Subcutaneous abdominal adipose tissue (tissue), 5 donors: ENCODE data around the gene DMD.

Source experiments
- H3K27ac ChIP-seq: one replicate; pipeline ENCODE4 v1.7.0; 2013; ENCODE audit warnings: low read depth, mild to moderate bottlenecking, inconsistent platforms, low read length, moderate library complexity
- H3K27me3 ChIP-seq, 5 donors: one replicate each; pipeline ENCODE4 v1.7.0; 2013; ENCODE audit warnings: low read length in 5 of 5, inconsistent platforms in 1 of 5; ENCODE audit not compliant: control insufficient read depth in 5 of 5, insufficient read depth in 4 of 5
- H3K36me3 ChIP-seq, 5 donors: one replicate each; pipeline ENCODE4 v1.7.0; 2013; ENCODE audit warnings: low read length in 5 of 5; ENCODE audit not compliant: control insufficient read depth in 5 of 5, insufficient read depth in 5 of 5
- H3K4me1 ChIP-seq, 5 donors: one replicate each; pipeline ENCODE4 v1.7.0; 2013; ENCODE audit warnings: low read length in 5 of 5, mild to moderate bottlenecking in 3 of 5, moderate library complexity in 1 of 5; ENCODE audit not compliant: control insufficient read depth in 5 of 5, insufficient read depth in 5 of 5
- H3K4me3 ChIP-seq, 5 donors: one replicate each; pipeline ENCODE4 v1.7.0; 2013; ENCODE audit warnings: low read length in 5 of 5, low read depth in 1 of 5
- H3K9ac ChIP-seq, 5 donors: one replicate each; pipeline ENCODE4 v1.7.0; 2013; ENCODE audit warnings: low read length in 5 of 5, mild to moderate bottlenecking in 4 of 5, moderate library complexity in 3 of 5
- H3K9me3 ChIP-seq, 5 donors: one replicate each; pipeline ENCODE4 v1.7.0; 2013; ENCODE audit warnings: low read length in 5 of 5; ENCODE audit not compliant: control insufficient read depth in 5 of 5
- donor health status: healthy.
- donor health status: healthy.
- donor health status: healthy.
- donor health status: healthy.
- donor health status: healthy.

The DMD gene

DNA sequence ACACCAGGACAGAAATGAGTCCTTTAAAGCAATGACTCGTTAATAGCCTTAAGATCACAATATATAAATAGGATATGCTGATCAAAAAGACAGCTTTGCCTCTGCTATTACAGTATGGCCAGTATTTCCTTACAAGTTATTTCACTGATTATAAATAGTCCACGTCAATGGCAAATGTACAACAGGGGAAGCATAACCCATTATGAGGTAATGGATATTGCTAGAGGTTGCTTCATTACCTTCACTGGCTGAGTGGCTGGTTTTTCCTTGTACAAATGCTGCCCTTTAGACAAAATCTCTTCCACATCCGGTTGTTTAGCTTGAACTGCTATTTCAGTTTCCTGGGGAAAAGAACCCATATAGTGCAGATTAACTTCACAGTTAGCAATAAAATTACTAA lies 1374.9 kb downstream of the DMD start:
- H3K4me3 ChIP-seq, result no peak overlapping the region
- no peaks in the 10 kb centered on the region for H3K4me1 ChIP-seq
- H3K36me3 ChIP-seq, result no peaks in the 10 kb centered on the region
- no peak overlapping the region for H3K9ac ChIP-seq
- H3K27ac ChIP-seq, result no peak overlapping the region
- H3K27me3 ChIP-seq, result no peaks in the 10 kb centered on the region
- no peaks in the 10 kb centered on the region for H3K9me3 ChIP-seq

- H3K27me3 ChIP-seq, result no peaks in the 10 kb centered on the region
- H3K36me3 ChIP-seq, result no peaks in the 10 kb centered on the region
- H3K27ac ChIP-seq, result no peak overlapping the region
- H3K4me1 ChIP-seq, result no peaks in the 10 kb centered on the region
- no peak overlapping the region for H3K4me3 ChIP-seq
- no peak overlapping the region for H3K9ac ChIP-seq
- peaks cover 0 to 5% (median 0%) of the 10 kb centered on the region in 5 donors for H3K9me3 ChIP-seq
Observed at GRCh38 chrX:31832263-31832662, 1379.1 kb downstream of the DMD start.

DNA sequence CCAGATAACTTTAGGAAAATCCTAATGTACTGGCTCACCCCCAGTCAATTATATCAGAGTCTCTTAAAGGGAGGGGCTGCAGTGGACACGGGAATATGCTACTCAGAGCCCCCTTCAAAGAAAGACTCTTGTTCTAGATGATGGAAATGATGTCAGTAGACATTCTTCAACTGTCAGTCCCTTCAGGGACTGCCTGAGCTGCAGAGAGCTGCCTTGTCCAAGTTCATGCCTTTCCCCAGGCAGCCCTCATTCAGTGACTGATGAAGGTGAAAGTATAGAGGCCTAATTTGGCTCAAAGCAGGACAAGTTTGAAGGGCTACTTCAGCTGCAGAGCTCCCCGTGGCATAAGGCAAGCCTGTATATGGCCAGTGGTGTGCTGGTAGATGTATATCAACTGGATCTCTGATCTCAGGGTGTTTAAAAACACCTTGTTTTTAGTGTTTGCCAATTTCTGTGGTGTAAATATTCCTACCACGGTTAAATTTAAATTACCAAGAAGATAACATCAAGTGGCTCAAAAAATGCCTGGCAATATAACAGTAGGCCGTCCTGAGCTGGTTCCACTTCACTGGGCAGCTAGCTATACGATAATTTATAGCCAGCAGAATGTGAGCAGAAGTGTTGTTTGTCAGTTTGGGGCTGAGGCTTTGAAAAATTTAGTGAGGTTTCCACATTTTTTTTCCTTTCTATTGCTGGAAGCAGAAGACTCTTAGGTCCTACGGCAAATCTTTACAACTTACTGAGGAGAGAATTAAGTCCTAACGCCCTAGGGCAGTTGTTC lies 1390.7 kb downstream of the DMD start:
- Histone ChIP-seq H3K36me3 (no peaks in the 10 kb centered on the region), H3K27me3 (no peaks in the 10 kb centered on the region), H3K9ac (no peak overlapping the region), H3K4me1 (no peaks in the 10 kb centered on the region), H3K4me3 (no peak overlapping the region), H3K9me3 (no peaks in the 10 kb centered on the region), H3K27ac (no peak overlapping the region)

DNA sequence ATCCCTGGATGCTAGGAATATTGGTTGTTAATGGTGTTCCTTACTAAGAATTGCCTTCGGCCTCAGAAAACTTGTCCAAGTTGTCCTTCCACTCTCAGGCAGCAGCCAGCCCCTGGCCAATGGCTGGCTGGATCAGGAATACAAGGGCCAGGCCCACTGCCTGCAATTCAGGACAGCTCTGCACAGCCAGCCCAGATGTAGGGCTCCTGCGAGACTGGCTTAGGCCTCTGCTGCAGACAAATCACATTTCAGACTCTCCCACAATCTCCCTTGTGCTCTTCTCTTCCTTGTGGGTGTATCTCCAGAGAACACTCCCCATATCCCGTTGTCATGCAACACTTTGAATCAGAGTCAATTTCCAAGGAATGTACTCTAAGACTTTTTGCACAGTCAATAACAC lies 1391.9 kb downstream of the DMD start:
- H3K4me3 ChIP-seq, result no peak overlapping the region
- H3K27ac ChIP-seq, result no peak overlapping the region
- no peaks in the 10 kb centered on the region for H3K36me3 ChIP-seq
- peaks cover 0 to 2% (median 0%) of the 10 kb centered on the region in 5 donors for H3K27me3 ChIP-seq
- no peaks in the 10 kb centered on the region for H3K4me1 ChIP-seq
- no peaks in the 10 kb centered on the region for H3K9me3 ChIP-seq
- no peak overlapping the region for H3K9ac ChIP-seq

DNA sequence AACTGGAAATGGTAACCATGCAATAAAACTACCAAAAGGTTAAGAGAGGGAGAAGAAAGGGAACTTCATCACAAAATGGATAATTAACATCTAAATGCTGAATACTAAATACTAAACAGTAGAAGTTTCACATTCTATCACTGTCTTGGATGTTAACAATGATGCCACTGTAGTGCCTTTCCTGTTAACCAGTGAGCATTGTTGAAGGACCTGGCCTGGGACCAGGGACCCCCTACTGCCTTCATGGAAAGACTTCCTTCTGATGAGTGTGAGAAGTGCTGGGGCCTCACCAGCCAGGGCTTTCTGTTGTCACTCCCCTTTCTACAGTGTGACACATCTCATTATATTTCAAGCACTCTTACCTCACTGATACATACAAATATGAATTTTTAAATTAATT lies 1400.2 kb downstream of the DMD start:
- Histone ChIP-seq H3K4me3 (no peak overlapping the region), H3K9me3 (no peaks in the 10 kb centered on the region), H3K4me1 (peaks cover 0 to 3% (median 0%) of the 10 kb centered on the region in 5 donors), H3K9ac (no peak overlapping the region), H3K27ac (no peak overlapping the region), H3K36me3 (no peaks in the 10 kb centered on the region), H3K27me3 (peaks cover 0 to 2% (median 0%) of the 10 kb centered on the region in 5 donors)

- Histone ChIP-seq H3K36me3 (no peaks in the 10 kb centered on the region), H3K4me3 (no peak overlapping the region), H3K4me1 (peaks cover 0 to 3% (median 0%) of the 10 kb centered on the region in 5 donors), H3K9ac (no peak overlapping the region), H3K27me3 (peaks cover 0 to 2% (median 0%) of the 10 kb centered on the region in 5 donors), H3K27ac (no peak overlapping the region), H3K9me3 (no peaks in the 10 kb centered on the region)
Observed at GRCh38 chrX:31808357-31808756, 1403.0 kb downstream of the DMD start.

DNA sequence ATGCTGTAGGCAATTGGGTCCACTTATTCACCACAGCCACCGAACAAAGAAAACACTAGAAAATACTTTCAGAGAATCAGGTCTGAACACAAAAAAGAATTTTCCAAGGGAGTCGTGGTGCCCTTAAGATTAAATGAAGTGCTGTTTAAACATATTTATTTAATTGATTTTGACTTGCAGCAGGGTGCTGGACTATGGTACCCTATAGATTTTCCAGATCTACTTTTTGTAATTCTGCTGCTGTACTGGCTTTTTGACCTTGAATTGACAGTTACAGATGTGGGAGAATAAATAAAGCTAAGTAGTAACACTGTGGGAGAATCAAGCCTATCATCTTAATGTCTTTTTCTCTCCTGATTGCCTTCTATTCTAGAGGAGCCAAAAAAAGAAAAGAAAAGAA lies 1404.2 kb downstream of the DMD start:
- H3K4me1 ChIP-seq, result peaks cover 0 to 3% (median 0%) of the 10 kb centered on the region in 5 donors
- H3K27ac ChIP-seq, result no peak overlapping the region
- no peak overlapping the region for H3K9ac ChIP-seq
- no peaks in the 10 kb centered on the region for H3K9me3 ChIP-seq
- no peak overlapping the region for H3K4me3 ChIP-seq
- H3K27me3 ChIP-seq, result peaks cover 0 to 2% (median 0%) of the 10 kb centered on the region in 5 donors
- H3K36me3 ChIP-seq, result no peaks in the 10 kb centered on the region

- Histone ChIP-seq H3K27ac (no peak overlapping the region), H3K4me3 (no peak overlapping the region)
Observed at GRCh38 chrX:31805781-31806180, 1405.6 kb downstream of the DMD start.

GRCh38 chrX:31800219-31800618 lies 1411.1 kb downstream of the DMD start:
- Histone ChIP-seq H3K4me1 (no peaks in the 10 kb centered on the region), H3K27me3 (no peaks in the 10 kb centered on the region), H3K27ac (no peak overlapping the region), H3K9ac (no peak overlapping the region), H3K36me3 (no peaks in the 10 kb centered on the region), H3K4me3 (no peak overlapping the region), H3K9me3 (no peaks in the 10 kb centered on the region)

More at GRCh38 chrX:31805781-31806180, 1405.6 kb downstream of the DMD start:
- H3K9ac ChIP-seq, result no peak overlapping the region
- H3K9me3 ChIP-seq, result no peaks in the 10 kb centered on the region
- H3K4me1 ChIP-seq, result peaks cover 0 to 3% (median 0%) of the 10 kb centered on the region in 5 donors
- H3K27me3 ChIP-seq, result peaks cover 0 to 2% (median 0%) of the 10 kb centered on the region in 5 donors
- H3K36me3 ChIP-seq, result no peaks in the 10 kb centered on the region

- H3K27me3 ChIP-seq, result no peaks in the 10 kb centered on the region
- H3K9me3 ChIP-seq, result peaks cover 0 to 4% (median 0%) of the 10 kb centered on the region in 5 donors
- H3K4me3 ChIP-seq, result no peak overlapping the region
- no peaks in the 10 kb centered on the region for H3K4me1 ChIP-seq
- H3K9ac ChIP-seq, result no peak overlapping the region
- no peak overlapping the region for H3K27ac ChIP-seq
- H3K36me3 ChIP-seq, result no peaks in the 10 kb centered on the region
Observed at GRCh38 chrX:31796624-31797023, 1414.7 kb downstream of the DMD start.
